ENCODE data around the gene KCNQ1OT1. TPM values are rescaled to one million over a fixed set of nuclear protein-coding genes. Genes with fewer than 3 reads are reported as not detected.

The KCNQ1OT1 gene
- total and polyA plus RNA-seq, 2 of the 4 experiments (the other 2 are of a cell fraction): 0.14 to 2.0 TPM

DNA sequence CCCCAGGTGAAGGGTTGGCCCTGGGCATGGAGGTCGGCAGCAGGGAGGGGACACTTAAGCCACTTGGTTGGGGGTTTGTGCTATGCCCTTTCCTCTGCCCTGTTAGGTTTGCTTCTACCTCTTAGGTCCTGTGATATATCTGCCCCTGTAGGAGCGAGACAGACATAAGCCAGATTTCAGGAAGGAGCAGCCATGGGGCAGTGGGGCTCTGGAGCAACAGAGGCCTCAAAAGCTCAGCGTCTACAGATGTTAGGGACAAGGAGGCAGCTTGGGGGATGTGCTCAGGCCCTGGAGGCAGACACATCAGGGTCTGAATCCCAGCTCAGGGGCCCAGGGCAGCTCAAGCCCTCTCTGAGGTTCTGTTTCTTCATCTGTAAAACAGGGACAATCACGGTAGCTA is 27.2 kb upstream of the KCNQ1OT1 start:
- no CpG with 5 or more reads among the region's 4 CpGs for WGBS, 2 experiments (ENCODE audit: extremely low coverage in 2 of 2, insufficient read length in 1 of 2)
- Histone ChIP-seq H3K4ac (ENCODE audit: low read depth, low read length) (no peak overlapping the region), H3K4me2 (ENCODE audit: low read depth, low read length) (no peak overlapping the region), H2AK5ac (ENCODE audit: low read depth, low read length) (no peak overlapping the region), H3K79me1 (ENCODE audit: low read depth in 1 of 2, low read length in 2 of 2) (no peaks in the 10 kb centered on the region), H3K23ac (ENCODE audit: low read depth, low read length) (no peak overlapping the region), H3K27ac (ENCODE audit: insufficient read depth, low read length) (no peak overlapping the region), H2AK9ac (replicated peaks; ENCODE audit: low read depth, low read length, poor library complexity) (no peak overlapping the region), H2BK5ac (ENCODE audit: low read depth, low read length, poor library complexity, severe bottlenecking) (no peak overlapping the region), H3K9ac (ENCODE audit: low read depth, low read length) (no peak overlapping the region), H3K9me1 (ENCODE audit: insufficient read depth, low read length) (no peaks in the 10 kb centered on the region), H2AFZ (replicated peaks; ENCODE audit: low read length, poor library complexity) (no peak overlapping the region), H3K4me3 (ENCODE audit: insufficient read depth, low read depth, low read length) (no peak overlapping the region), H2BK20ac (ENCODE audit: low read depth, low read length) (no peak overlapping the region), H3K56ac (ENCODE audit: extremely low read depth, insufficient read depth, low read length) (no peak overlapping the region), H3K4me1 (ENCODE audit: control insufficient read depth, insufficient read depth, low read length) (peaks cover 3% of the 10 kb centered on the region; the same call in 1 of the 2 replicates), H4K91ac (ENCODE audit: insufficient read depth, low read depth, low read length) (no peak overlapping the region), H2BK120ac (ENCODE audit: low read depth, low read length) (no peak overlapping the region), H3K9me3 (ENCODE audit: control insufficient read depth, insufficient read depth, low read length) (peaks cover 9% of the 10 kb centered on the region), H4K20me1 (ENCODE audit: insufficient read depth, low read length) (no peaks in the 10 kb centered on the region), H4K8ac (ENCODE audit: low read depth in 2 of 2, low read length in 2 of 2) (no peak overlapping the region), H3K27me3 (ENCODE audit: control insufficient read depth, insufficient read depth, low read length) (peaks cover 45% of the 10 kb centered on the region), H3K14ac (replicated peaks; ENCODE audit: low read depth, low read length) (no peak overlapping the region), H2BK15ac (ENCODE audit: low read depth, low read length) (no peak overlapping the region), H3K36me3 (ENCODE audit: control insufficient read depth, insufficient read depth, low read length) (no peaks in the 10 kb centered on the region), H4K5ac (ENCODE audit: low read depth, low read length) (no peak overlapping the region), H3K18ac (ENCODE audit: low read depth, low read length) (no peak overlapping the region)
- intact Hi-C loops (cut with micrococcal nuclease): no loop called here
- in situ Hi-C loops (cut with MboI; ENCODE audit: low sequenced_read_pairs): no loop called here
- CTCF ChIA-PET: no interaction called here
- dilution Hi-C loops (cut with HindIII; ENCODE audit: low sequenced_read_pairs, unreplicated experiment): no loop called here
- no TSS peak for BruUV-seq (replicated peaks)
- ATAC-seq (ENCODE audit: low read depth) (no peak), DNase-seq (no peak)
- POLR2A ChIA-PET (ENCODE audit: unreplicated experiment): no interaction called here
- TF ChIP-seq POLR2A (IDR thresholded peaks at IDR 0.05; ENCODE audit: low read depth, low read length): no peak
